Measurements from ENCODE around the gene UFD1. TPM values are rescaled to one million over a fixed set of nuclear protein-coding genes. Genes with fewer than 3 reads are reported as not detected.
A peak's percentile ranks its signal among the peaks of the same experiment; 100 is the strongest.

The UFD1 gene, protein sequence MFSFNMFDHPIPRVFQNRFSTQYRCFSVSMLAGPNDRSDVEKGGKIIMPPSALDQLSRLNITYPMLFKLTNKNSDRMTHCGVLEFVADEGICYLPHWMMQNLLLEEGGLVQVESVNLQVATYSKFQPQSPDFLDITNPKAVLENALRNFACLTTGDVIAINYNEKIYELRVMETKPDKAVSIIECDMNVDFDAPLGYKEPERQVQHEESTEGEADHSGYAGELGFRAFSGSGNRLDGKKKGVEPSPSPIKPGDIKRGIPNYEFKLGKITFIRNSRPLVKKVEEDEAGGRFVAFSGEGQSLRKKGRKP
- total RNA-seq (10 to 100 TPM; 76.3 to 79.2 TPM), total RNA-seq (98.7 to 121 reads per million in 2 donors)

DNA sequence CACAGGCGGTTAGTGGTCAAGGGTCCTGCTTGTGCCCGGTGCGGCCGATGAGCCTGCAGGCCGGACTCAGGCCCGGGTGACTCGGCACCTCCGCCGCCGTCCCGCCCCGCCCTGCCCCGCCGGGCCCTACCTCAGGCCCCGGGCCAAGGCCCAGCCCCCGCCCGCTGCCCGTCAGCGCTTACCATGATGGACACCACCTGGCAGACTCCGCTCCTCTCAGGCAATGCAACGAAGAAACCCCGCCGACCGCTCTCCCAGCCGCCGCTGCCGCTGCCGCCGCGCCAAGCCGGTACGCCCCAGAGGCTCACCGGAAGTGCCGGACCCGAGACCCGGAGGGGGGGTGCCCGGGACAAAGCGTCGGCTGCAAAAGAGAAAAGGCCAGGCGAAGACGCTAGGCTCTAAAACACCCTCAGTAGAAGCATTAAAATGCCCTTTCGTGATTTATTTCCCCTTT lies at the start of gene UFD1:
Gene UFD1, minus strand, starts transcription at position 293 of the 454 bp plus-strand sequence. Its CDS starts 108 bp downstream, at position 185.
- peaks cover 32% of the 10 kb centered on the region for H3K4me1 Mint-ChIP-seq

DNA sequence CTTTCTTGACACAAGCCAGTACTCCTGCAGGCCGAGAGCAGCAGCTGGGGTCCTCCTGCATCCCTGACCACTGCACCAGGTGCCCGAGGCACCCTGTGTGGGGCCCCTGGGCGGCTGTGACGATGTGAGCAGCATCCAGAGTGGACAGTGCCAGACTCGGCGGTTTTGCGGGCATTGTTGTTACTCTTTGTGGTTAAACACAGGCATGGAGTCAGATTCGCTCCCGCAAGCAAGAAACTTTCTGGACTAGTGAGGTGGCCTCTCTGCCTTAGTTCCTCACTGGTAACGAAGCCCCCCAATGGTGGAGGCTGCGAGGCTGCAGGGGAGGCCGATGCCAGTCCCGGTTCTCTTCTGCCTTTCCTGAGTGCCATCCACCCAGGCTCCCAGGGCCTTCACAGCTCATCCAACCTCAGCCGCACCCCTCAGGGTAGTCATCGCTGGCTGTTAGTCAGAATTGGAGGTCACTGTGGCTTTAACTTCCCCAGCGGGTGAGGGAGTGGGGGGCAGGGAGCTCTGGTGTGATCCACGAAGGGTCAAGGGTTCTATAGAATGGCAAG lies 48.9 kb upstream of the UFD1 start:
- no peak for DNase-seq
- Mint-ChIP-seq H3K27ac (no peak overlapping the region), H3K4me3 (no peak overlapping the region), H3K36me3 (ENCODE audit: low read depth) (peaks cover 2% of the 10 kb centered on the region), H3K4me1 (peaks cover 8% of the 10 kb centered on the region), H3K27me3 (peaks cover 33% of the 10 kb centered on the region)
- ATAC-seq, result no peak
- H3K9me3 ChIP-seq (ENCODE audit: control insufficient read depth, low read length, poor library complexity, severe bottlenecking), result no peaks in the 10 kb centered on the region

More for the DNA sequence above, at the start of gene UFD1:
- Mint-ChIP-seq H3K4me3 (peak within 1 kb of the TSS; percentile 98), H3K36me3 (ENCODE audit: low read depth) (no peaks in the 10 kb centered on the region), H3K27me3 (no peaks in the 10 kb centered on the region), H3K27ac (peak within 1 kb of the TSS; percentile 98)
- H3K9me3 ChIP-seq (ENCODE audit: control insufficient read depth, low read length, poor library complexity, severe bottlenecking), result no peaks in the 10 kb centered on the region
- DNase-seq, result peak; percentile 74
- peak; percentile 64 for ATAC-seq

DNA sequence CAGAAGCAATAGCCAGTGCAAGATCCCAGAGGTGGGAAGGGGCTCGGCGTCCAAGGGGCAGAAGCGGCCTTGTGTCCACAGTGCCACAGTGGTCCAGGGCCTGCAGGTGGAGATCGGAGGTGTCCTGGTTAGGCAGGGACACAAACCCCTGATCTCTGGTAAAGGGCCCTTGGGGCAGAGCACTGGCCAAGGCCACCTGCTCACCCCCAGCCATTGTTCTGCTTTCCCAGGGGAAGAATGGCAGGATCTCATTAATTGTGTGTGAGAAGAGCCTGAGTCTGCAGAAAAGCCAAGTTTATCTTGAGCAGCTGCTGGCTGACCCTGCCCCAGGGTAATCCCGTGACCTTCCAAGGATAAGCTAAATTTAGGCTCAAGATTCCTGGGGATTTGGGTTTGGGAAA lies 48.3 kb upstream of the UFD1 start:
- ATAC-seq (no peak), DNase-seq (no peak)
- no peak overlapping the region for H3K4me3 Mint-ChIP-seq
- H3K9me3 ChIP-seq (ENCODE audit: control insufficient read depth, low read length, poor library complexity, severe bottlenecking), result no peaks in the 10 kb centered on the region
- peaks cover 11% of the 10 kb centered on the region for H3K4me1 Mint-ChIP-seq
- H3K36me3 Mint-ChIP-seq (ENCODE audit: low read depth), result peaks cover 2% of the 10 kb centered on the region
- no peak overlapping the region for H3K27ac Mint-ChIP-seq
- peaks cover 33% of the 10 kb centered on the region for H3K27me3 Mint-ChIP-seq

DNA sequence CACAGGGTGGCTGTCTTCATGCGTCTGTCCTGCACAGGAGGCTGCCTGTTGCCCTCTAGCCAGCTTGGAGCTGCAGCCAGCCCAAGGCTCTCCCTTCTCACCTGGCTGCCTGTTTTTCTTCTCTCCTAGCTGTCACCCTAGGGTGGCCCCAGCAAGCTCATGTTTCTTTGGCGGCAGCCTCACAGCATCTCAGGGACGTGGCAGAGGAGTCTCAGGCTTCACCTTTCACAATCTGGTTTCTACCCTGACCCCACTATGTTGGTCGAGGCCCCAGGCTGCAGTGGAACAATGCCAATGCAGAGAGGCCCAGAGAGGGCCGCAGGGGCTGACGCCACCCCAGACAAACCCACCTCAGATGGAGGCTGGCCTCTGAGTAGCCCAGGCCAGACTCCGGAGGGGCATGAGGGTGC lies 47.7 kb upstream of the UFD1 start:
- Mint-ChIP-seq H3K4me1 (peaks cover 11% of the 10 kb centered on the region), H3K27ac (no peak overlapping the region), H3K4me3 (peak overlapping the region; percentile 66), H3K27me3 (peaks cover 33% of the 10 kb centered on the region), H3K36me3 (ENCODE audit: low read depth) (peaks cover 2% of the 10 kb centered on the region)
- ATAC-seq (no peak), DNase-seq (no peak)
- no peaks in the 10 kb centered on the region for H3K9me3 ChIP-seq (ENCODE audit: control insufficient read depth, low read length, poor library complexity, severe bottlenecking)

DNA sequence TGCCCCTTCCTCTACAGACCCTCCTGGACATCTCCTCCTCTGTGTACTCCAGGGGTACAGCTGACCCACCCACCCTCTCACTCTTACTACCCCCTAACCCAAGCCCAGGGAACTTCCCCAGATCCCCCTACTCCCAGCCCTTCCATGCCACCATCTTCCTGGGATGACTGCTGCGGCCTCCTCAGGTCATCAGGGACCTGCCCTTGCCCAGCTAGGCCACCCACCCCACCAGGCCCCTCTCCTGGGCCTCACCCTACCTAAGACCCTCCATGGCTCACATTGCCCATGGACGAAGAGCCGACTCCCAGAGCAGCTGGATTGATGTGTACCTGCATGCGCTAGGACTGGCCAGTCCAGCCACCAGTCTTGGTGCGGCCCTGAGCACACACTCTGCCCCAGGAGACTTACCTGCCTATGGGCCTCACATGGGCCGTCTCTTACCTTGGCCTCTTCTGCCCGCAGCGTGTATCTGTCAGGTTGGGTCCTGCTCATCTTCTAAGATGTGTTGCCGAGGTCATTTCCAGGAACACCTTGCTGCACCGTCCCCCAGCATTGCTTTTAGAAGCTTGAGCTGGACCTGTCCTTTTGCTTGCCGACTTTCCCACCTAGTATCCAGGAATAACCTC lies 47.2 kb upstream of the UFD1 start:
- Mint-ChIP-seq H3K36me3 (ENCODE audit: low read depth) (peaks cover 2% of the 10 kb centered on the region), H3K4me3 (peak overlapping the region; percentile 66), H3K27ac (no peak overlapping the region), H3K27me3 (peaks cover 33% of the 10 kb centered on the region), H3K4me1 (peaks cover 11% of the 10 kb centered on the region)
- no peak for ATAC-seq
- H3K9me3 ChIP-seq (ENCODE audit: control insufficient read depth, low read length, poor library complexity, severe bottlenecking), result no peaks in the 10 kb centered on the region
- DNase-seq, result no peak

DNA sequence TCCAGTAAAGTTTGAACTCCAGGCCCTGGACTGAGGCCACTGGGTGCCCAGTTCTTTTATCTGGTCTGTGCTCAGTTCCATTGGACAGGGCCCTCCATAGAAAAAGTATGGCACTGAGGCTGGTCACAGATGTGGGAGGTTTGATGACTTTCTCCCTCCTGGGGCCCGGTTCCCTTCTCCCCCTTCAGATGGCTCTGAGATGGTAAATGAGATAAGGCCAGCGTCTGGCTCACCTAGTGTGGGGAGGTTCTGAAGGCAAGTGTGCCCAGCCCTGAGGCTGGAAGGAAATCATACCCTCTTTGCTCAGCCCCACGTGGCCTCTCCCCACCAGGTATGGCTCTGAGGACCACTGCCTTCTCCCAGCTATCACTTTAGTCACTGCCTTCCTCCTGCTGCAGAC lies 46.7 kb upstream of the UFD1 start:
- no peak for DNase-seq
- Mint-ChIP-seq H3K4me1 (peaks cover 11% of the 10 kb centered on the region), H3K36me3 (ENCODE audit: low read depth) (peaks cover 2% of the 10 kb centered on the region), H3K27ac (no peak overlapping the region), H3K4me3 (peak overlapping the region; percentile 66), H3K27me3 (peaks cover 33% of the 10 kb centered on the region)
- no peaks in the 10 kb centered on the region for H3K9me3 ChIP-seq (ENCODE audit: control insufficient read depth, low read length, poor library complexity, severe bottlenecking)
- ATAC-seq, result no peak

DNA sequence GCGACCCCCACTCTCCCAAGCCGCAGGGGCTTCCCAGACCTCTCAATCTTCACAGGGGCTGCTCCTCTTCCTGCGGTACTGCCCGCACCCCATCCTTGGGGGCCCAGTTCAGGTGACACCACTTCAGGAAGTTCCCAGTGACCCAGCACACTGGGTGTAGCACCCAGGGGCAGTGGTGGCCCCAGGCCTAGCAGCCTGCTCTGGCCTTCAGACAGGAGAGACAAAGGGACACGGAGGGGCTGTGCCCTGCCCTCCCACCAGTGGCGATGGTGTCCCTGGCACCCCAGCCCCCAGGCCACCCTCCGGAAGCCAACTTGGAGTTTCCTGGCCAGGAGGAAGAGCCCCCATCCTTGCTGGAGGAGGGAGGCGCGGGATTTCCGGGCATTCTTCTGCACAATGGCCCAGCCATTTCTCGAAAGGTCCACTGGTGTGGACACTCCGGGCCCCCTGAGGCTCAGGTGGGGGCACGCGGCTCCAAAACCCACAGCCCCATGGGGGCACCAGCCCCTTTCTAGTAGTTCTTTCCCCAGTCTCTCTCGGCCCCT lies 46.2 kb upstream of the UFD1 start:
- no peak for DNase-seq
- H3K9me3 ChIP-seq (ENCODE audit: control insufficient read depth, low read length, poor library complexity, severe bottlenecking), result no peaks in the 10 kb centered on the region
- no peak for ATAC-seq
- no peak overlapping the region for H3K27ac Mint-ChIP-seq
- peak overlapping the region; percentile 77 for H3K4me3 Mint-ChIP-seq
- peaks cover 2% of the 10 kb centered on the region for H3K36me3 Mint-ChIP-seq (ENCODE audit: low read depth)
- H3K4me1 Mint-ChIP-seq, result peaks cover 11% of the 10 kb centered on the region
- peaks cover 33% of the 10 kb centered on the region for H3K27me3 Mint-ChIP-seq

DNA sequence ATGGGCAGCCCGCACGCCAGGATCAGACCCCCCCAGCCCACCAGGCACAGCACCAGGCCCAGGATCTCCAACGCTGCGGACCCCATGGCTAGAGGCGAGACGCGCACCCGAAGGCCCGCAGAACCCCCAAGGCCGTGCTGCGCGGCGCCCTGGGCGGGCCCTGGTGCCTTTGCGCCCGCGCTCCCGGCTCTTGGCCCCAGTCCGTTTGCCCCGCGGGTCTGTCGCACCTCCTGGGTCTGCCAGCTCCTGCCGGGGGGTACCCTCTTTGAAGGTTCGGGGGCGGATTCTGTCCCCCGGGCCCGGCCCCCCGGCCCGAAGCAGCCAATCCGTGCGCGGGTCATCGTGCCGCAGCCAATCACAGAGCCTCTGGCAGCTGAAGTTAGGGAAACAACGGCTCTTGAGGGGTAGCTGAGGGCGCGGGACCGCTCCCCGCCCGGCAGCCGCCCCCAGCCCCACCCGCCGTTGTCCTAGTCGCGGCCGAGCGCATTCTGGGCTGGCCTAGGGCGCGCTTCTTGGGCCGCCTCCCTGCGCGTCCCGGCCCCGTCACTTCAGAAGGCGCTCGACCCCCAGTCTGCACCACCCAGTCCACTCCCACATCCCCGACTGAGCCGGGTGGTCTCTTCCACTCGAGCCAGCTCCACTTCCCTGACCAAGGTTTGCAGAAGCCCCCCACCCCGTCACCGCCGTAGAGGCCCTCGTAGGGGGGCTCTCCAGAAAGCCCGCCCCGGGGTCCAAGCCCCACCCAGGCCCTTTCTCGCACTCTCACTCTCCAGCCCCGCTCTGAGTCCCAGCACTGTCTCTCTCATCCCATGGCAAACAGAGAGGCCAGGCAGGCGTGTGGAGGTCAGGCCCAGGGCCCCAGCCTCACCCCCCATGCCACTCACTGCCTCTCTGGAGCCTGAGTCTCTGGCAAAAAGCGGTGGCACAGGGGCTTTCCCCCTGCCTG lies 45.5 kb upstream of the UFD1 start, which contains the start of gene CLDN5:
Gene CLDN5, minus strand, starts transcription at position 241 of the 946 bp plus-strand sequence. Its CDS starts 155 bp downstream, at position 86.
- ATAC-seq (no peak), DNase-seq (no peak)
- no peaks in the 10 kb centered on the region for H3K9me3 ChIP-seq (ENCODE audit: control insufficient read depth, low read length, poor library complexity, severe bottlenecking)
- H3K4me3 Mint-ChIP-seq, result peak within 1 kb of the TSS; percentile 77
- peaks cover 2% of the 10 kb centered on the region for H3K36me3 Mint-ChIP-seq (ENCODE audit: low read depth)
- no peak within 1 kb of the TSS for H3K27ac Mint-ChIP-seq
- H3K4me1 Mint-ChIP-seq, result peaks cover 11% of the 10 kb centered on the region
- peaks cover 33% of the 10 kb centered on the region for H3K27me3 Mint-ChIP-seq

DNA sequence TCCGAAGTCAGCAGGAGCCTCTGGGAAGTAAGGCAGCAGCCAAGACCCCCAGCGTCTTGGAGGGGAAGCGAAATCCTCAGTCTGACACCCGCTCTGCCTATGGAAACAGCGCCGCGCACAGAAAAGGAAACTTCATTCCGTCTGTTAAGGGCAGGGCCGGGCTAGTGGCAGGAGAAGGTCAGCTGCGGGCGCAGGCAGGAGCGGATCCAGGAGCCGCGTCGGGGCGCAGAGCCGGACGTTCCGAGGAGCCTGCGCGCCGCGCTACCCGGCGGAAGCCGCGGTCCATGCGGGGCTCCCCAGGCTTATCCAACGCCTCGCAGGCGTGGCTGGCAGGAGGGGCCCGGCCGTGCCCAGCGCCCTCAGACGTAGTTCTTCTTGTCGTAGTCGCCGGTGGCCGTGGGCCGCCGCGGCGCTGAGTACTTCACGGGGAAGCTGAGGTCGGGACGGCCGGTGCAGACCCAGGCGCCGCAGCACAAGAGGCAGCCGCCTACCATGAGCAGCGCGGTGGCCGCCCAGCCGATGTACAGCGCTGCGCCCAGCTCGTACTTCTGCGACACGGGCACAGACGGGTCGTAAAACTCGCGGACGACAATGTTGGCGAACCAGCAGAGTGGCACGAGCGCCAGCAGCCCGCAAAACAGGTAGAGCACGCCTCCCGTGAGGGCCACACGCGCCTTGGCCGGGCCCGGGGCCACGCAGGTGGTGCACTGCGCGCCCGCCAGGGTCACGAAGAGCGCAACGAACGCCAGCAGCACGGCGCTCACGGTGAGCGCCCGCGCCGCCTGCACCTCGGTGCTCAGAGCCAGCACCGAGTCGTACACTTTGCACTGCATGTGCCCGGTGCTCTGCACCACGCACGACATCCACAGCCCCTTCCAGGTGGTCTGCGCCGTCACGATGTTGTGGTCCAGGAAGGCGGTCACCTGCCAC lies 44.5 kb upstream of the UFD1 start:
- H3K36me3 Mint-ChIP-seq (ENCODE audit: low read depth), result peaks cover 2% of the 10 kb centered on the region
- H3K27ac Mint-ChIP-seq, result no peak overlapping the region
- DNase-seq (no peak), ATAC-seq (peak; percentile 61)
- no peaks in the 10 kb centered on the region for H3K9me3 ChIP-seq (ENCODE audit: control insufficient read depth, low read length, poor library complexity, severe bottlenecking)
- peaks cover 11% of the 10 kb centered on the region for H3K4me1 Mint-ChIP-seq
- peak overlapping the region; percentile 75 for H3K4me3 Mint-ChIP-seq
- peaks cover 33% of the 10 kb centered on the region for H3K27me3 Mint-ChIP-seq

DNA sequence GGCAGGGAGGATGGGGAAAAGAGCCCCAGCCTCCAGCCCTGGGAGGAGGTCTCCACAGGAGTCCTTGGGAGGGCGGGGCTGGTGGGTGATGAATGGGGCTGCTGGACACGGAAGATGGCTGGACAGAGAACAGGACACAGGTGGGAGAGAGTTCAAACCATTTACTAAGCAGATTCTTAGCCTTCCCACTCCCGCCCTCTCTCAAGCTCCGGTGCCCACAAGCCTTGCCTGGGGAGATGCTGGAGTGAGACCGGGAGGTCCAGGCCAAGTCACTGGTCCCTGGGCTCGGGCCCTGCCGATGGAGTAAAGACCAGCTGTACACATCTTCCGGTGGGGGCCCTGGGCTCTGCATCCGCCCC lies 43.9 kb upstream of the UFD1 start:
- Mint-ChIP-seq H3K36me3 (ENCODE audit: low read depth) (peaks cover 2% of the 10 kb centered on the region), H3K27me3 (peaks cover 33% of the 10 kb centered on the region), H3K4me1 (peaks cover 11% of the 10 kb centered on the region), H3K4me3 (peak overlapping the region; percentile 75), H3K27ac (no peak overlapping the region)
- DNase-seq, result no peak
- no peaks in the 10 kb centered on the region for H3K9me3 ChIP-seq (ENCODE audit: control insufficient read depth, low read length, poor library complexity, severe bottlenecking)
- no peak for ATAC-seq

DNA sequence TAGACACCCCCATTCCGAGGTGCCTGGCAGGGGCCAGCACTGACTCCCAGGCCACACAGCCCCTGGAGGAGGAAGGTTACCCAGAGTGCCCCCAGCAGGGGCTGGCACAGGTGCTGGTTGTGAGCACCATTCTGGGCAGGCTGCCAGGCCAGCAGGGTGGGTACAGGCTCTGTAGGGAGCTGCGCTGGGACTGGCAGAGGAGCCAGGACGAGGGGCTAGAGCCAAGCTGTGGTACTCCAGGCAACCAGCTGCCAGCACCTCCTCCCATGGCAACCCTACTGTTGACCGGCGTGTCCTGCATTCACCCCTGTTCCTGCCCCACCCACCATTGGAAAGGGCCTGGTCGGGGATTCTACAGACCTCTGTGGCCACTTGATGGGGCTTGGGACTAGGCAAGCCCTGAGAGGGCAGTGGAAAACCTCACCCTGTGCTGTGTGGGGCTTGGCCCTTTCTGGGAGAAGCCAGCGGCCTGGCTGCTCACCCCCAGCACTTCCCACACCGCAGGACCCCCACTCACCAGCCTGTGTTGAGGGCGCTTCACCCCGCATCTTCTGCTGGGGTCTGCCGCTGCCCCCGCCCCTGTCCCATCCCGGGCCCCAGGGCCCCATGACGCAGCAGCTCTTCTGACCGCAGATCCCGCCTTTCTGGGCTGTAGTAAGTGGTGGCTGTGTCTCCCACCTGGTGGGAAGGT lies 43.3 kb upstream of the UFD1 start:
- Mint-ChIP-seq H3K27ac (no peak overlapping the region), H3K27me3 (peaks cover 33% of the 10 kb centered on the region), H3K4me3 (no peak overlapping the region), H3K36me3 (ENCODE audit: low read depth) (peaks cover 2% of the 10 kb centered on the region), H3K4me1 (peaks cover 11% of the 10 kb centered on the region)
- no peak for DNase-seq
- ATAC-seq, result no peak
- H3K9me3 ChIP-seq (ENCODE audit: control insufficient read depth, low read length, poor library complexity, severe bottlenecking), result no peaks in the 10 kb centered on the region
